ENCODE results near the gene SOX2. TPM values are rescaled to one million over a fixed set of nuclear protein-coding genes. Genes with fewer than 3 reads are reported as not detected.

SOX2 gene
- polyA plus RNA-seq (2013, experiment 1 of 2): 35.8 TPM
- polyA plus RNA-seq (2013, experiment 2 of 2): 42.3 TPM

- no peak within 1 kb of the TSS for H4K5ac ChIP-seq (ENCODE audit: low read length)
- H2BK5ac ChIP-seq (ENCODE audit: low read length): no peak within 1 kb of the TSS
- H3K56ac ChIP-seq (ENCODE audit: low read length): peak within 1 kb of the TSS; percentile 40
- no peak within 1 kb of the TSS for H2BK15ac ChIP-seq (replicated peaks; ENCODE audit: low read depth)
- WGBS (ENCODE audit: extremely low coverage, insufficient coverage, low lambda C conversion rate): no CpG with 5 or more reads among the region's 37 CpGs
- DNase-seq: peak; percentile 88
- no peaks in the 10 kb centered on the region for H3K79me2 ChIP-seq (ENCODE audit: control insufficient read depth, insufficient read depth, low read length)
- peak within 1 kb of the TSS; percentile 92 for H3K18ac ChIP-seq (ENCODE audit: low read length)
- peaks cover 4% of the 10 kb centered on the region for H3K27me3 ChIP-seq (ENCODE audit: insufficient read depth, low read length, poor library complexity)
- H3K79me1 ChIP-seq (ENCODE audit: low read length): no peaks in the 10 kb centered on the region
- H3K4ac ChIP-seq (ENCODE audit: low read depth, low read length): no peak within 1 kb of the TSS
- peak within 1 kb of the TSS; percentile 9 for H3K4me3 ChIP-seq (ENCODE audit: low read length)
- peak within 1 kb of the TSS; percentile 81 for H4K8ac ChIP-seq (ENCODE audit: low read depth, low read length)
- H3K23ac ChIP-seq (ENCODE audit: low read length): no peak within 1 kb of the TSS
- H3K4me1 ChIP-seq (ENCODE audit: control insufficient read depth, low read depth, low read length): peaks cover 3% of the 10 kb centered on the region
- no peaks in the 10 kb centered on the region for H3K36me3 ChIP-seq (ENCODE audit: control insufficient read depth, insufficient read depth, low read length)
- H3K4me2 ChIP-seq (ENCODE audit: low read length): peak within 1 kb of the TSS; percentile 78
- no peak within 1 kb of the TSS for H2AK5ac ChIP-seq (ENCODE audit: low read length)
- peak within 1 kb of the TSS; percentile 43 for H3K9ac ChIP-seq (ENCODE audit: low read length)
- peak within 1 kb of the TSS; percentile 43 for H3K27ac ChIP-seq (ENCODE audit: low read depth, low read length)
- H2BK120ac ChIP-seq (ENCODE audit: low read depth, low read length): no peak within 1 kb of the TSS
Measured at GRCh38 chr3:181711325-181712135, at the start of gene SOX2. Gene SOX2 (plus strand): TSS chr3:181711925. CDS start chr3:181712361, 436 bp downstream.

- Histone ChIP-seq H3K18ac (ENCODE audit: low read length) (no peak overlapping the region), H3K4me2 (ENCODE audit: low read length) (no peak overlapping the region), H2BK120ac (ENCODE audit: low read depth, low read length) (no peak overlapping the region), H2BK15ac (replicated peaks; ENCODE audit: low read depth) (no peak overlapping the region), H3K79me2 (ENCODE audit: control insufficient read depth, insufficient read depth, low read length) (no peaks in the 10 kb centered on the region), H3K56ac (ENCODE audit: low read length) (no peak overlapping the region), H3K79me1 (ENCODE audit: low read length) (no peaks in the 10 kb centered on the region), H2BK5ac (ENCODE audit: low read length) (no peak overlapping the region), H3K4me1 (ENCODE audit: control insufficient read depth, low read depth, low read length) (no peaks in the 10 kb centered on the region), H4K8ac (ENCODE audit: low read depth, low read length) (no peak overlapping the region), H3K4ac (ENCODE audit: low read depth, low read length) (no peak overlapping the region), H2AK5ac (ENCODE audit: low read length) (no peak overlapping the region), H3K36me3 (ENCODE audit: control insufficient read depth, insufficient read depth, low read length) (no peaks in the 10 kb centered on the region), H3K9ac (ENCODE audit: low read length) (no peak overlapping the region), H3K27ac (ENCODE audit: low read depth, low read length) (no peak overlapping the region), H3K4me3 (ENCODE audit: low read length) (no peak overlapping the region), H3K23ac (ENCODE audit: low read length) (no peak overlapping the region), H4K5ac (ENCODE audit: low read length) (no peak overlapping the region), H3K27me3 (ENCODE audit: insufficient read depth, low read length, poor library complexity) (no peaks in the 10 kb centered on the region)
- DNase-seq: no peak
- no CpG with 5 or more reads among the region's 1 CpG for WGBS (ENCODE audit: extremely low coverage, insufficient coverage, low lambda C conversion rate)
Measured at GRCh38 chr3:181683563-181683962, 28.2 kb upstream of the SOX2 start.

GRCh38 chr3:181687190-181687589 is 24.5 kb upstream of the SOX2 start:
- no peak overlapping the region for H3K9ac ChIP-seq (ENCODE audit: low read length)
- WGBS (ENCODE audit: extremely low coverage, insufficient coverage, low lambda C conversion rate): no CpG with 5 or more reads among the region's 1 CpG
- H3K4me1 ChIP-seq (ENCODE audit: control insufficient read depth, low read depth, low read length): no peaks in the 10 kb centered on the region
- no peak overlapping the region for H4K8ac ChIP-seq (ENCODE audit: low read depth, low read length)
- no peak overlapping the region for H3K27ac ChIP-seq (ENCODE audit: low read depth, low read length)
- no peak overlapping the region for H3K4me2 ChIP-seq (ENCODE audit: low read length)
- H3K4me3 ChIP-seq (ENCODE audit: low read length): no peak overlapping the region
- no peaks in the 10 kb centered on the region for H3K36me3 ChIP-seq (ENCODE audit: control insufficient read depth, insufficient read depth, low read length)
- H3K18ac ChIP-seq (ENCODE audit: low read length): no peak overlapping the region
- H3K23ac ChIP-seq (ENCODE audit: low read length): no peak overlapping the region
- DNase-seq: no peak
- H2BK15ac ChIP-seq (replicated peaks; ENCODE audit: low read depth): no peak overlapping the region
- H3K27me3 ChIP-seq (ENCODE audit: insufficient read depth, low read length, poor library complexity): no peaks in the 10 kb centered on the region
- H2BK120ac ChIP-seq (ENCODE audit: low read depth, low read length): no peak overlapping the region
- no peak overlapping the region for H2AK5ac ChIP-seq (ENCODE audit: low read length)
- H3K56ac ChIP-seq (ENCODE audit: low read length): no peak overlapping the region
- no peak overlapping the region for H4K5ac ChIP-seq (ENCODE audit: low read length)
- no peak overlapping the region for H2BK5ac ChIP-seq (ENCODE audit: low read length)
- H3K79me1 ChIP-seq (ENCODE audit: low read length): no peaks in the 10 kb centered on the region
- H3K79me2 ChIP-seq (ENCODE audit: control insufficient read depth, insufficient read depth, low read length): no peaks in the 10 kb centered on the region
- H3K4ac ChIP-seq (ENCODE audit: low read depth, low read length): no peak overlapping the region

DNA sequence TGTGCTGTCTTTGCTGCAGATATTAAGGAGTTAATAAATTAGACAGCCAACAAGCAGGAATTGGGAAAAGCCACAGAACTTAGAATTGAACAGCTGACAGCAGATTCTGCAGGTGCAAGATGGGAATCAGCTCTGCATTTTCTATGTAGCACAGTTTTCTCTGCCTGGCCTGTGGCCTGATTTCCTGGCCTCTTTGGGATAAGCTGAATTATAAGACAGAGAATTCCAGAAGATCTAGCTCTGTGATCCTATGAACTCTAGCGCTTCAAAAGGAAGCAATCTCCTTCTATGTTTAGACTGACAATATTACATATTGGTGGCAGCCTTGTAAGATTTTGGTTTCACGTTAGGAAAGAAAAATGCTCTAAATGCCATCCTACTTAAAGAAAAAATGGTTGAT is 24.0 kb upstream of the SOX2 start:
- WGBS (ENCODE audit: extremely low coverage, insufficient coverage, low lambda C conversion rate): no CpG with 5 or more reads among the region's 2 CpGs
- H2AK5ac ChIP-seq (ENCODE audit: low read length): no peak overlapping the region
- no peak overlapping the region for H4K8ac ChIP-seq (ENCODE audit: low read depth, low read length)
- H3K56ac ChIP-seq (ENCODE audit: low read length): no peak overlapping the region
- no peaks in the 10 kb centered on the region for H3K79me2 ChIP-seq (ENCODE audit: control insufficient read depth, insufficient read depth, low read length)
- DNase-seq: no peak
- H3K4ac ChIP-seq (ENCODE audit: low read depth, low read length): no peak overlapping the region
- H2BK5ac ChIP-seq (ENCODE audit: low read length): no peak overlapping the region
- no peaks in the 10 kb centered on the region for H3K36me3 ChIP-seq (ENCODE audit: control insufficient read depth, insufficient read depth, low read length)
- no peak overlapping the region for H3K18ac ChIP-seq (ENCODE audit: low read length)
- no peak overlapping the region for H3K27ac ChIP-seq (ENCODE audit: low read depth, low read length)
- H3K23ac ChIP-seq (ENCODE audit: low read length): no peak overlapping the region
- no peak overlapping the region for H3K4me3 ChIP-seq (ENCODE audit: low read length)
- no peak overlapping the region for H3K9ac ChIP-seq (ENCODE audit: low read length)
- H3K4me2 ChIP-seq (ENCODE audit: low read length): no peak overlapping the region
- no peaks in the 10 kb centered on the region for H3K27me3 ChIP-seq (ENCODE audit: insufficient read depth, low read length, poor library complexity)
- no peaks in the 10 kb centered on the region for H3K79me1 ChIP-seq (ENCODE audit: low read length)
- H2BK15ac ChIP-seq (replicated peaks; ENCODE audit: low read depth): no peak overlapping the region
- no peaks in the 10 kb centered on the region for H3K4me1 ChIP-seq (ENCODE audit: control insufficient read depth, low read depth, low read length)
- H2BK120ac ChIP-seq (ENCODE audit: low read depth, low read length): no peak overlapping the region
- no peak overlapping the region for H4K5ac ChIP-seq (ENCODE audit: low read length)

GRCh38 chr3:181689546-181689945 is 22.2 kb upstream of the SOX2 start:
- no peak overlapping the region for H3K18ac ChIP-seq (ENCODE audit: low read length)
- H3K4me1 ChIP-seq (ENCODE audit: control insufficient read depth, low read depth, low read length): no peaks in the 10 kb centered on the region
- no peak for DNase-seq
- WGBS (ENCODE audit: extremely low coverage, insufficient coverage, low lambda C conversion rate): no CpG with 5 or more reads among the region's 3 CpGs
- H2AK5ac ChIP-seq (ENCODE audit: low read length): no peak overlapping the region
- no peak overlapping the region for H3K27ac ChIP-seq (ENCODE audit: low read depth, low read length)
- H2BK15ac ChIP-seq (replicated peaks; ENCODE audit: low read depth): no peak overlapping the region
- H3K4ac ChIP-seq (ENCODE audit: low read depth, low read length): no peak overlapping the region
- no peak overlapping the region for H2BK5ac ChIP-seq (ENCODE audit: low read length)
- H3K4me2 ChIP-seq (ENCODE audit: low read length): no peak overlapping the region
- no peaks in the 10 kb centered on the region for H3K79me1 ChIP-seq (ENCODE audit: low read length)
- H3K9ac ChIP-seq (ENCODE audit: low read length): no peak overlapping the region
- H4K8ac ChIP-seq (ENCODE audit: low read depth, low read length): no peak overlapping the region
- H2BK120ac ChIP-seq (ENCODE audit: low read depth, low read length): no peak overlapping the region
- H4K5ac ChIP-seq (ENCODE audit: low read length): no peak overlapping the region
- H3K36me3 ChIP-seq (ENCODE audit: control insufficient read depth, insufficient read depth, low read length): no peaks in the 10 kb centered on the region
- no peak overlapping the region for H3K56ac ChIP-seq (ENCODE audit: low read length)
- no peaks in the 10 kb centered on the region for H3K27me3 ChIP-seq (ENCODE audit: insufficient read depth, low read length, poor library complexity)
- H3K23ac ChIP-seq (ENCODE audit: low read length): no peak overlapping the region
- no peak overlapping the region for H3K4me3 ChIP-seq (ENCODE audit: low read length)
- H3K79me2 ChIP-seq (ENCODE audit: control insufficient read depth, insufficient read depth, low read length): no peaks in the 10 kb centered on the region

All from mesendoderm (in vitro differentiated cells).